RWPE1 (cell line): ENCODE results near the gene CKB.

Experiments
- CTCF ChIA-PET: fragments of 350-600 bp; sonication (Branson Sonifier 250); formaldehyde crosslinking; extraction: SDS; loops from one replicate; lab custom pipeline; 2021; lab: Yijun Ruan, JAX
- POLR2A ChIA-PET: fragments of 400-600 bp; formaldehyde crosslinking; extraction: SDS; loops from one replicate; lab custom pipeline; 2020; ENCODE audit warnings: antibody characterized with exemption; ENCODE audit not compliant: low non-redundant PET; lab: Yijun Ruan, JAX
- DNase-seq: peaks from one replicate; pipeline ENCODE4 v3.0.0; 2012; ENCODE audit warnings: low spot score
- H3K27ac ChIP-seq: fragments of 450-650 bp; 2 replicates; pipeline ENCODE4 v1.5.1; 2017
- TF ChIP-seq, protein P1 (sequence below): fragments of 450-650 bp; conservative IDR thresholded peaks from 2 replicates; pipeline ENCODE4 v1.5.1; 2017; ENCODE audit warnings: low read depth, mild to moderate bottlenecking

CKB gene

DNA sequence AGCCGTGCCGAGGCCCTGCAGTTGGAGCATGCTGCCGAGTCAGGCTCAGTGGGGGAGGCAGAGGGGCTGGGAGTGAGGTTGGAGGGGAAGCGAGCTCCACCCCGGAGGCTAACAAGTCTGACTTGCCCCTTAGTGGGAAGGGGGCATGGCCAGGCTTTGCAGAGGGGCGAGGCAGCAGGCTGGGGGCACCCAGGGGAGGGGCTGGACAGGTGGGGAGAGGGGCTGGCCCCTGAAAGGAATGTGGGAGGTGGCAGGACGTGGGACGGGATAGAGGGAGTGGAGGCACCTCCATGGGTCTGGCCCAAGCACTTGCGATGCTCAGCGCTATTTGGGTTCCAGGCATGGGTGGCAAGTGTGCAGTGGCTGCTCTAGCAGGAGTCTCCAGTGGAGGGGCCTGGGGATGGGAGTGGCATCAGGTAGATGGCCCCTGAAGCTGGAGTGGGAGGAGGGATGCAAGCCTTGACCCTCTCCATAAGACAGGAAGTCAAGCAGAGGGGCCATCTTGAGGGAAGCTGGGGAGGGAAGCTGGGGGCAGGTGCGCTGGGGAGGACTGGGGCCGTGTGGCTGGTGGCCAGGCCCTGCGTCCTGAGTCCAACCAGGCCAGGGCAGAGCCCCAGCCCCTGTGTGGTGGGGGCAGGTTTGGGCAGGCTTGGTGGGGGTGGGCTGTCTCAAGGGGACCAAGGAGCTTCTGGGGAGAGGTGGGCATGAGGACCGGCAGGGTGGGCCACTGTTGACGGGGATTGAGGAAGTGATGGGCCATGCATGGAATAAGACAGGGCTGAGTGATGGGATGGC, 9.0 kb upstream of the CKB start:
- ChIA-PET POLR2A (no interaction called here), CTCF (no interaction called here)
- DNase-seq, result no peak
- TF ChIP-seq, protein P1, sequence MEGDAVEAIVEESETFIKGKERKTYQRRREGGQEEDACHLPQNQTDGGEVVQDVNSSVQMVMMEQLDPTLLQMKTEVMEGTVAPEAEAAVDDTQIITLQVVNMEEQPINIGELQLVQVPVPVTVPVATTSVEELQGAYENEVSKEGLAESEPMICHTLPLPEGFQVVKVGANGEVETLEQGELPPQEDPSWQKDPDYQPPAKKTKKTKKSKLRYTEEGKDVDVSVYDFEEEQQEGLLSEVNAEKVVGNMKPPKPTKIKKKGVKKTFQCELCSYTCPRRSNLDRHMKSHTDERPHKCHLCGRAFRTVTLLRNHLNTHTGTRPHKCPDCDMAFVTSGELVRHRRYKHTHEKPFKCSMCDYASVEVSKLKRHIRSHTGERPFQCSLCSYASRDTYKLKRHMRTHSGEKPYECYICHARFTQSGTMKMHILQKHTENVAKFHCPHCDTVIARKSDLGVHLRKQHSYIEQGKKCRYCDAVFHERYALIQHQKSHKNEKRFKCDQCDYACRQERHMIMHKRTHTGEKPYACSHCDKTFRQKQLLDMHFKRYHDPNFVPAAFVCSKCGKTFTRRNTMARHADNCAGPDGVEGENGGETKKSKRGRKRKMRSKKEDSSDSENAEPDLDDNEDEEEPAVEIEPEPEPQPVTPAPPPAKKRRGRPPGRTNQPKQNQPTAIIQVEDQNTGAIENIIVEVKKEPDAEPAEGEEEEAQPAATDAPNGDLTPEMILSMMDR, result no peak
- peak overlapping the region; percentile 100 for H3K27ac ChIP-seq

DNA sequence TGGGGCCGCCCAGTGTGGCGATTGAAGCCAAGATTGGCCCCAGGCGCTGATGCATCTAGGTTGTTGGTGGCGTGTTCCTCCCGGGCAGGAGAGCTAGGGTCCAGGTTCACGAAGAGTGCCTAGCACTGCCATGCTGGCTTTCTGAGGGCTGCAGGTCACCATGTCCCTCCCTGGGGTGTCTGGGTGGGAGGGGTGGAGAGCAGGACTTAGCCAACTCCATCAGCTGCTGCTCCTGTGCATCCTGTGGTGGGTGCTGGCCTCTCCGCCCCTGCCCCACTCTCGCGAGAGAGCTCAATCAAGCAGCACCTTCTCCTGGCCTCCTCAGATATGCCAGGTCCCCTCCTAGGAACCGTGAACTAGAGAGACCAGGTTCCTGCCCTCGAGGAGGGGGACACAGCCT, 8.2 kb upstream of the CKB start:
- ChIA-PET POLR2A (no interaction called here), CTCF (interaction anchor here (1.3 kb wide), 2 partner anchors 9 to 16 kb away, joined by 3 to 4 read pairs; no protein-coding TSS in a partner anchor)
- no peak for DNase-seq
- H3K27ac ChIP-seq, result peak overlapping the region; percentile 100
- TF ChIP-seq, protein P1, result no peak

DNA sequence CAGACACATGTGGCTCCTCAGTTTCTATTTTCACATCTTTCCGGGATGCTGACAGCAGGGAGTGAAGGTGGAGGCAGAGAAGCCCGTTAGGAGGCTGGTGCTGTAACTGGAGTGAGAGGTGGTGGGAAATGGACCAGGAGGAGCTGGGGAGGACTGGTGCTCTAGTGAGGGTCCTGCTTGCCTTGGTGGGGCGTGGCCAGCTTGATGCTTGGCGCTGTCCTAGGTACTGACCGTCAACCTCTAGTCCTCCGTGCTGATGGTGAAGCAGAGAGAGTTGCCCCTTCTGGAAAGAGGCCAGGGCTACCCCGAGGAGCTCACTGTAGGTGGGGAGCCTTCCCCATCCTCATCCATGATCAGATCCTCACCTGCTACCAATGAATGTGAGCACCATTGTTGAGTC, 7.8 kb upstream of the CKB start:
- CTCF ChIA-PET, result interaction anchor here (1.1 to 3.1 kb wide), 4 partner anchors 8 to 16 kb away, joined by 3 to 17 read pairs (median 4); no protein-coding TSS in a partner anchor
- H3K27ac ChIP-seq, result peak overlapping the region; percentile 100

DNA sequence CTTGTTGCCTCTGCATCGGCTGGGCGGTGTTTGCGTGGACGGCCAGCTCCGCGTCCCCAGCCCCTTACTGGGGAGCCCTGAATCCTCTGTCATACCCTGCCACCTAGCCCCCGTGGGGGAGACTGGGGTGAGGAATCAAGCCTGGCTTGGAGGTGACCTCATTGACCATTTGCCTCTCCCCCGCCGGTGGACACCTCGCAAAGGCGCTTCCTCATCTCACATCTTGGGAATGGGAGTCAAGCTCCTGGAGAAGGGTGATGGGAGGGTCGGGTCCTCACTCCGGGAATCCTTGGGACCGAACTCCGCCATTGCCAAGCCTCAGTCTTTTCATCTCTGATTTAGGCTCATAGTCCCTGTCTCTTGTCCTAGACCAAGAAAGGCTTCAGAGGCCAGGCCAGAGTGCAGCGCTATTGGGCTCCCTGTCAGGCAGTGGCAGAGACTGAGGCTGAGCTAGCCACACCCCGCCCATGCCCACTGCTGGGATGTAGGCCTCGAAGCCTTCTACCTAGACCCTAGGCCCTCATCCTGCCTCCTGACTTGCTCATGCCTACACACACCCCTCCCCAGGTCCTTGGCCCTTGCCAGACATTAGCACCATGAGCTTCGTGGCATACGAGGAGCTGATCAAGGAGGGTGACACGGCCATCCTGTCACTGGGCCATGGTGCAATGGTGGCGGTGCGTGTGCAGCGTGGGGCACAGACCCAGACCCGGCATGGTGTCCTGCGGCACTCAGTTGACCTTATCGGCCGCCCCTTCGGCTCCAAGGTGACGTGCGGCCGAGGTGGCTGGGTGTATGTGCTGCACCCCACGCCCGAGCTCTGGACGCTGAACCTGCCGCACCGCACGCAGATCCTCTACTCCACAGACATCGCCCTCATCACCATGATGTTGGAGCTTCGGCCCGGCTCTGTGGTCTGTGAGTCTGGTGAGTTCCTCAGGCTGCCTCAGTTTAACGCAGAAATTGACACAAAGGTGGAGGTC, 7.0 kb upstream of the CKB start:
- peak overlapping the region; percentile 100 for H3K27ac ChIP-seq
- ChIA-PET POLR2A (interaction anchor here (1.2 kb wide), 1 partner anchor 11 kb away, joined by 7 read pairs; no protein-coding TSS in a partner anchor), CTCF (interaction anchor here (0.6 to 3.1 kb wide), 6 partner anchors 8 to 1206 kb away, joined by 3 to 17 read pairs (median 4); no protein-coding TSS in a partner anchor)
- TF ChIP-seq, protein P1, result no peak
- DNase-seq, result no peak

More for the DNA sequence above, 7.8 kb upstream of the CKB start:
- DNase-seq, result peak; percentile 20
- POLR2A ChIA-PET, result no interaction called here
- TF ChIP-seq, protein P1, result no peak

DNA sequence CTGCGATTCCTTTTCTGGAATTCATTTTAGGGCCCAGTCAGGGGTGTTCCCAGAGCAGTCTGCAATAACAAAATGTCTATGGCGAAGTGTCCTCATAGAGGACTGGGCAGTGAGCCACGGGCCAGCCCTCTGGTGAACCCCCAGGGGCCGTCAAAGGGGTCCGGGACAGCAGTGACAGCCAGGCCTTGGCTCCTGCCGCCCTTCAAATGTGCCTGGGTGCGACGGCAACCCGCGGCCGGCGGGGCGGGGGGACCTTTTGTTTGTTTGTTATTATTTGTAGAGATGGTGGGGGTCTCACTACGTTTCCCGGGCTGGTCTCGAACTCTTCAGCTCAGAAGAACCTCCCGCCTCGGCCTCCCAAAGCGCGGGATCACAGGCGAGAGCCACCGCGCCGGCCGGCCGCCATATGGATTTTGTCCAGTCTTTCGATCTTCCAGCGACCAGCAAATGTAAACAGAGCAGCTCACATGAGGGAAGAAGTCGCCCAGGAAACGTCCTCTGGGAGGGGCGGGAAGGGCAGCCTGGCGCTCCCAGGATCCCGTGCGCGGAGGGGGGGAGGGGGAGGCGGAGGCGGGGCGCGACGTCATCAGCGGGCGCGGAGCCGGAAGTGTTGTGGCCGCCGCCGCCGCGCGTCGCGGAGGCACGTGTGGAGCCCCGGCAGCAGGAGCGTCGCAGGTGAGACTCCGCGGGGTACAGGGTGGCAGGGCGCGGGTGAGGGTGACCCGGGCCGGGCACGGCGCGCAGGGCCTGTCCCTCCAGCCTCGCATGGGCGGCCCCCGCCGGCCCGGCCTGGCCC, 6.2 kb upstream of the CKB start, which contains the start of gene TRMT61A:
Gene TRMT61A, plus strand, starts transcription at position 610 of the 796 bp plus-strand sequence. CDS start 783 bp downstream, outside the sequence.
- DNase-seq, result peak; percentile 96
- TF ChIP-seq, protein P1, result no peak
- peak within 1 kb of the TSS; percentile 100 for H3K27ac ChIP-seq
- ChIA-PET CTCF (interaction anchor here (0.6 to 3.1 kb wide), 4 partner anchors 10 to 1205 kb away, joined by 3 to 17 read pairs (median 5); no protein-coding TSS in a partner anchor), POLR2A (interaction anchor here (0.6 to 1.2 kb wide), 2 partner anchors 12 to 19 kb away, joined by 4 to 7 read pairs; no protein-coding TSS in a partner anchor)
